WERI-Rb-1 (cell line): ENCODE results near the gene TH.
A peak's percentile ranks its signal among the peaks of the same experiment; 100 is the strongest.
"Not testable (repeated sequence)": the region's sequence is repeated elsewhere in the genome, so short reads cannot be mapped to it uniquely, and the experiment has no call there.

ENCODE experiments used
- DNase-seq: peaks from one replicate; pipeline ENCODE4 v3.0.0-alpha.2; 2020
- H3K27ac ChIP-seq: fragments of 250-450 bp; sonication (Bioruptor Pico); 2 replicates; pipeline ENCODE4 v1.5.1; 2020; ENCODE audit warnings: mild to moderate bottlenecking, moderate library complexity
- H3K27me3 ChIP-seq: fragments of 250-450 bp; sonication (Bioruptor Pico); 2 replicates; pipeline ENCODE4 v1.5.1; 2021; ENCODE audit warnings: mild to moderate bottlenecking, low read depth, moderate library complexity; ENCODE audit not compliant: insufficient read depth, severe bottlenecking
- H3K36me3 ChIP-seq: fragments of 250-450 bp; sonication (Bioruptor Pico); 2 replicates; pipeline ENCODE4 v1.5.1; 2020; ENCODE audit warnings: mild to moderate bottlenecking, moderate library complexity
- H3K4me3 ChIP-seq: 2 replicates; pipeline ENCODE4 v1.5.1; 2011; ENCODE audit warnings: low read depth, mild to moderate bottlenecking, control low read depth, low read length
- H3K9me3 ChIP-seq: fragments of 250-450 bp; sonication (Bioruptor Pico); 2 replicates; pipeline ENCODE4 v1.5.1; 2021; ENCODE audit warnings: mild to moderate bottlenecking, moderate library complexity; ENCODE audit not compliant: severe bottlenecking
- CTCF ChIP-seq: IDR thresholded peaks from 2 replicates; pipeline ENCODE4 v1.5.1; 2011; ENCODE audit warnings: low read depth, mild to moderate bottlenecking, control low read depth, inconsistent platforms, low read length

The TH gene

GRCh38 chr11:2182075-2182474 is 10.5 kb upstream of the TH start:
- no peak for DNase-seq
- Histone ChIP-seq H3K9me3 (no peaks in the 10 kb centered on the region), H3K27me3 (peaks cover 2% of the 10 kb centered on the region), H3K27ac (no peak overlapping the region), H3K4me3 (no peak overlapping the region), H3K36me3 (no peaks in the 10 kb centered on the region)
- no peak for TF ChIP-seq CTCF

GRCh38 chr11:2180789-2181370 is 9.3 kb upstream of the TH start:
- Histone ChIP-seq H3K27ac (no peak overlapping the region), H3K4me3 (no peak overlapping the region), H3K27me3 (peaks cover under 1% of the 10 kb centered on the region), H3K9me3 (no peaks in the 10 kb centered on the region), H3K36me3 (no peaks in the 10 kb centered on the region)
- peak; percentile 61 for DNase-seq
- TF ChIP-seq CTCF, result no peak

GRCh38 chr11:2180347-2180746 is 8.7 kb upstream of the TH start:
- no peaks in the 10 kb centered on the region for H3K9me3 ChIP-seq
- no peak for DNase-seq
- no peaks in the 10 kb centered on the region for H3K27me3 ChIP-seq
- no peak overlapping the region for H3K27ac ChIP-seq
- no peaks in the 10 kb centered on the region for H3K36me3 ChIP-seq
- no peak for TF ChIP-seq CTCF
- H3K4me3 ChIP-seq, result no peak overlapping the region

GRCh38 chr11:2179516-2179915 is 7.9 kb upstream of the TH start:
- DNase-seq, result no peak
- no peak overlapping the region for H3K27ac ChIP-seq
- H3K27me3 ChIP-seq, result no peaks in the 10 kb centered on the region
- H3K9me3 ChIP-seq, result no peaks in the 10 kb centered on the region
- H3K36me3 ChIP-seq, result no peaks in the 10 kb centered on the region
- TF ChIP-seq CTCF, result no peak
- no peak overlapping the region for H3K4me3 ChIP-seq

GRCh38 chr11:2178906-2179494 is 7.4 kb upstream of the TH start:
- DNase-seq, result no peak
- Histone ChIP-seq H3K36me3 (no peaks in the 10 kb centered on the region), H3K27me3 (no peaks in the 10 kb centered on the region), H3K27ac (no peak overlapping the region), H3K9me3 (no peaks in the 10 kb centered on the region), H3K4me3 (no peak overlapping the region)
- TF ChIP-seq CTCF, result no peak

GRCh38 chr11:2178055-2178773 is 6.6 kb upstream of the TH start:
- not testable (repeated sequence) for DNase-seq, H3K4me3 ChIP-seq, H3K36me3 ChIP-seq, H3K27ac ChIP-seq, H3K27me3 ChIP-seq, H3K9me3 ChIP-seq
